GM12878 (cell line): ENCODE measurements around the gene CHMP2B. TPM values are rescaled to one million over a fixed set of nuclear protein-coding genes. Genes with fewer than 3 reads are reported as not detected.
A peak's percentile ranks its signal among the peaks of the same experiment; 100 is the strongest.

ENCODE experiments used
- ATAC-seq: fragments of 200-7000 bp; cut with Tn5 transposase; 3 replicates; pipeline ENCODE4 v1.9.1; 2020; ENCODE audit warnings: mild to moderate bottlenecking, moderate library complexity
- BruUV-seq: library from RNA; stranded (reverse); fragments of 400-500 nt; replicated peaks from 2 replicates; lab custom pipeline; 2021; lab: Mats Ljungman, UMichigan
- CTCF ChIA-PET: fragments of 300-600 bp; sonication (Branson Sonifier 250); formaldehyde crosslinking; extraction: SDS; loops from one replicate; lab custom pipeline; 2021; ENCODE audit warnings: inconsistent platforms; lab: Yijun Ruan, JAX
- POLR2A ChIA-PET: fragments of 350-600 bp; formaldehyde crosslinking; extraction: SDS; loops from one replicate; lab custom pipeline; 2021; ENCODE audit warnings: inconsistent platforms; lab: Charles Lee
- RAD21 ChIA-PET: fragments of 300-600 bp; sonication (Branson Sonifier 250); formaldehyde crosslinking; loops from one replicate; lab custom pipeline; 2023; ENCODE audit warnings: antibody characterized with exemption; ENCODE audit not compliant: unreplicated experiment; lab: Charles Lee
- SMC1A ChIA-PET: fragments of 300-600 bp; sonication (Branson Sonifier 250); formaldehyde crosslinking; loops from one replicate; lab custom pipeline; 2023; ENCODE audit not compliant: unreplicated experiment, uncharacterized antibody; lab: Charles Lee
- DNase-seq: peaks from one replicate; pipeline ENCODE4 v3.0.0-alpha.2; 2011; ENCODE audit warnings: low read depth, low spot score
- FAIRE-seq: peaks from 3 replicates; lab custom pipeline; 2011; peaks lifted over from hg19 to GRCh38; lab: Jason Lieb, UNC
- H2AFZ ChIP-seq: 2 replicates; pipeline ENCODE4 v1.6.0; 2011; ENCODE audit warnings: low read depth, low read length, control low read depth; ENCODE audit not compliant: control insufficient read depth
- H3K27ac ChIP-seq: 2 replicates; pipeline ENCODE4 v1.5.1; 2011; ENCODE audit warnings: control low read depth; ENCODE audit not compliant: control insufficient read depth, insufficient read depth
- H3K27me3 ChIP-seq, 2 experiments: replicated peaks in 1 of 2; 2 replicates each; pipeline versions ENCODE4 v1.6.0 to v1.6.1; 2011; ENCODE audit warnings: low read length in 1 of 2; ENCODE audit not compliant: control insufficient read depth in 2 of 2, insufficient read depth in 2 of 2
- H3K36me3 ChIP-seq, 2 experiments: 2 replicates each; pipeline ENCODE4 v1.5.1; 2011; ENCODE audit warnings: low read length in 1 of 2; ENCODE audit not compliant: control insufficient read depth in 2 of 2, insufficient read depth in 2 of 2
- H3K4me1 ChIP-seq: 2 replicates; pipeline ENCODE4 v1.6.1; 2011; ENCODE audit warnings: mild to moderate bottlenecking, low read length, moderate library complexity, mixed read lengths; ENCODE audit not compliant: control insufficient read depth, insufficient read depth
- H3K4me2 ChIP-seq: 2 replicates; pipeline ENCODE4 v1.6.0; 2011; ENCODE audit warnings: control low read depth; ENCODE audit not compliant: control insufficient read depth, insufficient read depth
- H3K4me3 ChIP-seq: fragments of 200-600 bp; sonication (generic); 2 replicates; pipeline ENCODE4 v1.5.1; 2016
- H3K79me2 ChIP-seq: 2 replicates; pipeline ENCODE4 v1.6.0; 2011; ENCODE audit warnings: low read length; ENCODE audit not compliant: control insufficient read depth, insufficient read depth
- H3K9ac ChIP-seq: 2 replicates; pipeline ENCODE4 v1.8.0; 2011; ENCODE audit warnings: low read length, control low read depth, mixed read lengths; ENCODE audit not compliant: control insufficient read depth, insufficient read depth
- H3K9me3 ChIP-seq: replicated peaks from 3 replicates; pipeline ENCODE4 v1.5.1; 2011; ENCODE audit warnings: mild to moderate bottlenecking, low read length; ENCODE audit not compliant: control insufficient read depth, insufficient read depth
- H4K20me1 ChIP-seq: 2 replicates; pipeline ENCODE4 v1.6.0; 2011; ENCODE audit not compliant: control insufficient read depth, insufficient read depth
- CHD2 ChIP-seq: IDR thresholded peaks from 2 replicates; pipeline ENCODE4 v1.6.1; 2011; ENCODE audit warnings: low read depth, low read length, improper control_type of control experiment, borderline replicate concordance
- EED ChIP-seq: sonication (generic); IDR thresholded peaks from 2 replicates; pipeline ENCODE4 v1.6.1; 2016; ENCODE audit warnings: antibody characterized with exemption, low read depth
- ELK1 ChIP-seq: IDR thresholded peaks from 2 replicates; pipeline ENCODE4 v1.6.1; 2012; ENCODE audit warnings: low read depth, low read length, improper control_type of control experiment
- EP300 ChIP-seq, 2 experiments: fragments of 150-350 bp in 1 of 2; IDR thresholded peaks; 2 replicates each; pipeline ENCODE4 v1.6.1; 2011 to 2012; ENCODE audit warnings: low read depth in 2 of 2, low read length in 2 of 2, borderline replicate concordance in 1 of 2, improper control_type of control experiment in 1 of 2, inconsistent platforms in 1 of 2; ENCODE audit not compliant: control insufficient read depth in 1 of 2
- HDGF ChIP-seq: fragments of 450-650 bp; IDR thresholded peaks from 2 replicates; pipeline ENCODE4 v1.6.1; 2016; ENCODE audit warnings: antibody characterized with exemption
- KDM1A ChIP-seq: fragments of 200-600 bp; sonication (generic); IDR thresholded peaks from 2 replicates; pipeline ENCODE4 v1.6.1; 2016; ENCODE audit warnings: borderline replicate concordance
- MYC ChIP-seq: IDR thresholded peaks from 2 replicates; pipeline ENCODE4 v1.6.1; 2011; ENCODE audit warnings: mild to moderate bottlenecking, low read length, moderate library complexity, inconsistent platforms; ENCODE audit not compliant: insufficient read depth, insufficient replicate concordance, insufficient read length, severe bottlenecking
- NR2F1 ChIP-seq: fragments of 450-650 bp; conservative IDR thresholded peaks from 2 replicates; pipeline ENCODE4 v1.6.1; 2017; ENCODE audit warnings: mild to moderate bottlenecking
- POLR2A ChIP-seq: IDR thresholded peaks from 2 replicates; pipeline ENCODE4 v1.6.1; 2011; ENCODE audit warnings: low read depth, mild to moderate bottlenecking, low read length
- POU2F2 ChIP-seq: IDR thresholded peaks from 3 replicates; pipeline ENCODE4 v1.6.1; 2011; ENCODE audit warnings: low read depth, mild to moderate bottlenecking, low read length, borderline replicate concordance
- SREBF1 ChIP-seq: IDR thresholded peaks from 2 replicates; pipeline ENCODE4 v1.6.1; 2012; ENCODE audit warnings: mild to moderate bottlenecking, low read length
- ZNF207 ChIP-seq: fragments of 450-650 bp; IDR thresholded peaks from 2 replicates; pipeline ENCODE4 v1.6.1; 2014; ENCODE audit warnings: antibody characterized with exemption, mild to moderate bottlenecking, borderline replicate concordance
- in situ Hi-C: fragments of 300-500 bp; cut with MboI; formaldehyde crosslinking; loops from 9 replicates; pipeline ENCODE4 v1.14.3; 2018; ENCODE audit warnings: mixed read lengths
- intact Hi-C: fragments of 100-400 bp; cut with micrococcal nuclease; formaldehyde crosslinking; loops from one replicate; pipeline ENCODE4 v1.14.2; 2022; ENCODE audit not compliant: unreplicated experiment
- polyA plus RNA-seq, 11 experiments: library from polyadenylated mRNA; depleted of rRNA in 4 of 11; unstranded in 6 of 11; stranded (reverse) in 5 of 11; fragments of >200 nt; fragmentation: Nextera tagmentation in 4 of 11; fragmentation: Illumina TruSeq in 1 of 11; extraction: Ambion mirVana in 4 of 11; extraction: Trizol in 1 of 11; gene quantifications; 1 replicate in 1 of 11; 2 replicates in 10 of 11; pipeline versions ENCODE4 v1.2.1 to v1.2.3, GENCODE V29; 2011 to 2016; ENCODE audit warnings: inconsistent platforms in 2 of 11, missing spikeins in 2 of 11, low read depth in 1 of 11
- total RNA-seq, 4 experiments: library from RNA; depleted of rRNA in 3 of 4; stranded (reverse); fragments of >200 nt in 3 of 4; fragmentation: Illumina TruSeq in 1 of 4; extraction: Trizol in 1 of 4; gene quantifications; 2 replicates each; pipeline versions ENCODE4 v1.2.1 to v1.2.3, GENCODE V29; 2013 to 2021

Gene CHMP2B
- total and polyA plus RNA-seq, 10 of the 15 experiments (the other 5 are each of a cell fraction or from before 2014, with no cell fraction given): 14.9 to 54.8 (median 24.6) TPM

GRCh38 chr3:87227104-87227834 is at the start of gene CHMP2B (continued):
- no peak; a peak in 1 of 4 replicates for TF ChIP-seq EP300 (IDR thresholded peaks at IDR 0.05; ENCODE audit: borderline replicate concordance in 1 of 2, control insufficient read depth in 1 of 2, low read depth in 2 of 2, low read length in 2 of 2)
- peak; percentile 55; the same call in 1 of the 3 replicates for TF ChIP-seq POU2F2
- TF ChIP-seq NR2F1: 0 out of 2 replicates have a peak, but pooled peaks have one; percentile 10
- TF ChIP-seq EED: 0 out of 2 replicates have a peak, but pooled peaks have one; percentile 22
- TF ChIP-seq POLR2A: peak; percentile 85
- peak; percentile 28; the same call in 1 of the 2 replicates for TF ChIP-seq ZNF207
- no peak for TF ChIP-seq HDGF

GRCh38 chr3:87179642-87180041 is 47.5 kb upstream of the CHMP2B start:
- FAIRE-seq: no peak
- Histone ChIP-seq H3K27ac (no peak overlapping the region), H3K27me3 (no peaks in the 10 kb centered on the region), H3K4me1 (no peaks in the 10 kb centered on the region), H3K4me2 (no peak overlapping the region), H3K9ac (no peak overlapping the region), H2AFZ (no peak overlapping the region), H3K4me3 (no peak overlapping the region), H4K20me1 (no peaks in the 10 kb centered on the region), H3K36me3 (no peaks in the 10 kb centered on the region), H3K9me3 (no peaks in the 10 kb centered on the region), H3K79me2 (no peaks in the 10 kb centered on the region)
- ATAC-seq: no peak
- no peak for DNase-seq
- in situ Hi-C loops (no loop called here), intact Hi-C loops (no loop called here)
- CTCF ChIA-PET: interaction anchor here (1.4 to 2.7 kb wide), 2 partner anchors 12 to 27 kb away, joined by 3 to 15 read pairs; no protein-coding TSS in a partner anchor
- TF ChIP-seq CHD2 (no peak), MYC (no peak), ELK1 (no peak), KDM1A (no peak), SREBF1 (no peak)
- POLR2A ChIA-PET: interaction anchor here (0.5 kb wide), 1 partner anchor 1478 kb away, joined by 3 read pairs; no protein-coding TSS in a partner anchor
- RAD21 ChIA-PET: no interaction called here
- SMC1A ChIA-PET: no interaction called here
- BruUV-seq: no TSS peak
